K562 (cell line): ENCODE data around the gene AGFG2. TPM values are rescaled to one million over a fixed set of nuclear protein-coding genes. Genes with fewer than 3 reads are reported as not detected.

Source experiments
- ADNP ChIP-seq: fragments of 200-800 bp; sonication (Bioruptor generic); IDR thresholded peaks from 2 replicates; pipeline ENCODE4 v1.6.1; 2016; ENCODE audit warnings: missing genetic modification characterization, missing compliant biosample characterization
- ARID2 ChIP-seq: fragments of 450-650 bp; IDR thresholded peaks from 2 replicates; pipeline ENCODE4 v1.6.1; 2017; ENCODE audit warnings: antibody characterized with exemption, mild to moderate bottlenecking
- GTF2E2 ChIP-seq: fragments of 200-800 bp; sonication (Bioruptor generic); IDR thresholded peaks from 2 replicates; pipeline ENCODE4 v1.6.1; 2016; ENCODE audit warnings: missing genetic modification characterization, missing compliant biosample characterization
- JUND ChIP-seq, 2 experiments: IDR thresholded peaks; 2 replicates in 1 of 2; 3 replicates in 1 of 2; pipeline ENCODE4 v1.6.1; 2011; ENCODE audit warnings: borderline replicate concordance in 2 of 2, low read depth in 2 of 2, low read length in 2 of 2, improper control_type of control experiment in 1 of 2, missing biosample characterization in 1 of 2, missing genetic modification characterization in 1 of 2, missing genetic modification reagents in 1 of 2
- POLR2AphosphoS2 ChIP-seq: IDR thresholded peaks from 2 replicates; pipeline ENCODE4 v1.6.1; 2012; ENCODE audit warnings: low read length, improper control_type of control experiment
- POLR2B ChIP-seq: fragments of 450-650 bp; IDR thresholded peaks from 2 replicates; pipeline ENCODE4 v1.6.1; 2018; ENCODE audit warnings: low read depth; ENCODE audit not compliant: partially characterized antibody
- PURB ChIP-seq: sonication (generic); formaldehyde crosslinking; IDR thresholded peaks from 2 replicates; pipeline ENCODE4 v1.9.0; 2021; ENCODE audit warnings: low read depth, mild to moderate bottlenecking, missing genetic modification reagents
- RBM34 ChIP-seq: fragments of 200-400 bp; formaldehyde crosslinking; IDR thresholded peaks from 2 replicates; pipeline ENCODE4 v1.6.1; 2018; ENCODE audit warnings: low read length, borderline replicate concordance; ENCODE audit not compliant: insufficient read depth
- SFPQ ChIP-seq: fragments of 200-400 bp; formaldehyde crosslinking; IDR thresholded peaks from 2 replicates; pipeline ENCODE4 v1.6.1; 2017; ENCODE audit warnings: mild to moderate bottlenecking, low read depth, low read length, moderate library complexity
- SMARCC2 ChIP-seq: fragments of 450-650 bp; IDR thresholded peaks from 2 replicates; pipeline ENCODE4 v1.6.1; 2017; ENCODE audit warnings: antibody characterized with exemption, moderate library complexity, mild to moderate bottlenecking, low read depth
- SRSF7 ChIP-seq: fragments of 200-400 bp; formaldehyde crosslinking; optimal IDR thresholded peaks from 2 replicates; pipeline ENCODE3; 2017; ENCODE audit warnings: mild to moderate bottlenecking, low read depth, low read length
- ZBTB1 ChIP-seq: sonication (generic); formaldehyde crosslinking; IDR thresholded peaks from 2 replicates; pipeline ENCODE4 v1.8.1; 2023; ENCODE audit warnings: missing genetic modification reagents, low read depth, mild to moderate bottlenecking, borderline replicate concordance
- ZHX1 ChIP-seq: fragments of 150-350 bp; conservative IDR thresholded peaks from 2 replicates; pipeline ENCODE4 v1.6.1; 2014; ENCODE audit warnings: low read length
- ZNF717 ChIP-seq: fragments of 250-450 bp; sonication (Bioruptor Pico); IDR thresholded peaks from 2 replicates; pipeline ENCODE4 v1.5.0; 2021
- polyA plus RNA-seq, 8 experiments: library from polyadenylated mRNA; depleted of rRNA in 4 of 8; stranded (reverse) in 5 of 8; unstranded in 3 of 8; fragments of >200 nt; fragmentation: Nextera tagmentation in 2 of 8; fragmentation: Illumina TruSeq in 1 of 8; extraction: Ambion mirVana in 2 of 8; extraction: Trizol in 1 of 8; gene quantifications; 2 replicates each; pipeline versions ENCODE4 v1.2.1 to v1.2.3, GENCODE V29; 2011 to 2014; ENCODE audit warnings: inconsistent platforms in 1 of 8, missing spikeins in 1 of 8
- total RNA-seq, 7 experiments: library from RNA; depleted of rRNA in 6 of 7; stranded (reverse); fragments of >200 nt in 6 of 7; fragmentation: Illumina TruSeq in 2 of 7; extraction: Trizol in 2 of 7; gene quantifications; 2 replicates each; pipeline versions ENCODE4 v1.2.1 to v1.2.3, GENCODE V29; 2011 to 2021; ENCODE audit warnings: low replicate concordance in 1 of 7

The AGFG2 gene
- total and polyA plus RNA-seq, 9 of the 15 experiments (the other 6 are each of a cell fraction or from before 2014, with no cell fraction given), result 0.31 to 23.1 (median 6.5) TPM

- TF ChIP-seq SRSF7 (no peak), ZHX1 (no peak), SMARCC2 (peak; percentile 87; the same call in 1 of the 2 replicates), PURB (CRISPR knock-in tag) (no peak), POLR2B (no peak), JUND (IDR thresholded peaks at IDR 0.05; ENCODE audit: borderline replicate concordance, low read depth, low read length) (peak; percentile 47; the same call in 1 of the 2 replicates), JUND (tag; IDR thresholded peaks at IDR 0.05; ENCODE audit: borderline replicate concordance, low read depth, low read length) (peak; percentile 44; the same call in 2 of the 3 replicates), ARID2 (no peak), POLR2AphosphoS2 (no peak), RBM34 (no peak), GTF2E2 (tag) (no peak), ZNF717 (CRISPR knock-in tag) (no peak), SFPQ (no peak), ZBTB1 (CRISPR knock-in tag) (no peak), ADNP (tag) (peak; percentile 64; the same call in 1 of the 2 replicates)
These were observed 28.4 kb upstream of the AGFG2 start (continued) for GRCh38 chr7:100510437-100511239.
